ENCODE results near the gene CCNF. TPM values are rescaled to one million over a fixed set of nuclear protein-coding genes. Genes with fewer than 3 reads are reported as not detected.
"Not testable (repeated sequence)": the region's sequence is repeated elsewhere in the genome, so short reads cannot be mapped to it uniquely, and the experiment has no call there.

CCNF gene
- total RNA-seq, 2 donors from 2014 or later = 0.68 to 1.5 TPM

GRCh38 chr16:2428784-2429033 is 538 bp upstream of the CCNF start:
- Histone ChIP-seq H3K27ac (peak overlapping the region; percentile 23 to 65), H3K4me1 (ENCODE audit: control insufficient read depth in 1 of 2, low read depth in 2 of 2) (peaks cover 7 to 16% of the 10 kb centered on the region in 2 donors), H3K9me3 (no peaks in the 10 kb centered on the region), H3K27me3 (replicated peaks; ENCODE audit: insufficient read depth) (no peaks in the 10 kb centered on the region), H3K4me3 (peak overlapping the region; percentile 90), H3K36me3 (no peaks in the 10 kb centered on the region)
- TF ChIP-seq, protein P1, sequence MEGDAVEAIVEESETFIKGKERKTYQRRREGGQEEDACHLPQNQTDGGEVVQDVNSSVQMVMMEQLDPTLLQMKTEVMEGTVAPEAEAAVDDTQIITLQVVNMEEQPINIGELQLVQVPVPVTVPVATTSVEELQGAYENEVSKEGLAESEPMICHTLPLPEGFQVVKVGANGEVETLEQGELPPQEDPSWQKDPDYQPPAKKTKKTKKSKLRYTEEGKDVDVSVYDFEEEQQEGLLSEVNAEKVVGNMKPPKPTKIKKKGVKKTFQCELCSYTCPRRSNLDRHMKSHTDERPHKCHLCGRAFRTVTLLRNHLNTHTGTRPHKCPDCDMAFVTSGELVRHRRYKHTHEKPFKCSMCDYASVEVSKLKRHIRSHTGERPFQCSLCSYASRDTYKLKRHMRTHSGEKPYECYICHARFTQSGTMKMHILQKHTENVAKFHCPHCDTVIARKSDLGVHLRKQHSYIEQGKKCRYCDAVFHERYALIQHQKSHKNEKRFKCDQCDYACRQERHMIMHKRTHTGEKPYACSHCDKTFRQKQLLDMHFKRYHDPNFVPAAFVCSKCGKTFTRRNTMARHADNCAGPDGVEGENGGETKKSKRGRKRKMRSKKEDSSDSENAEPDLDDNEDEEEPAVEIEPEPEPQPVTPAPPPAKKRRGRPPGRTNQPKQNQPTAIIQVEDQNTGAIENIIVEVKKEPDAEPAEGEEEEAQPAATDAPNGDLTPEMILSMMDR (IDR thresholded peaks at IDR 0.05) = no peak
- no peak for DNase-seq (ENCODE audit: low spot score)
- ATAC-seq (ENCODE audit: insufficient number of reproducible peaks, low FRiP score, low read depth) = no peak

- Histone ChIP-seq H3K36me3 (no peaks in the 10 kb centered on the region), H3K4me1 (ENCODE audit: control insufficient read depth in 1 of 2, low read depth in 2 of 2) (peaks cover 7 to 16% of the 10 kb centered on the region in 2 donors), H3K27me3 (replicated peaks; ENCODE audit: insufficient read depth) (no peaks in the 10 kb centered on the region), H3K4me3 (peak overlapping the region; percentile 90), H3K9me3 (no peaks in the 10 kb centered on the region), H3K27ac (no peak overlapping the region)
- TF ChIP-seq, protein P1 (IDR thresholded peaks at IDR 0.05) = no peak
- ATAC-seq (ENCODE audit: insufficient number of reproducible peaks, low FRiP score, low read depth) (no peak), DNase-seq (ENCODE audit: low spot score) (no peak)
These were observed 770 bp downstream of the CCNF start for GRCh38 chr16:2429771-2430663.

- DNase-seq (ENCODE audit: low spot score) = no peak
- Histone ChIP-seq H3K9me3 (no peaks in the 10 kb centered on the region), H3K27me3 (replicated peaks; ENCODE audit: insufficient read depth) (no peaks in the 10 kb centered on the region), H3K4me3 (no peak overlapping the region), H3K4me1 (ENCODE audit: control insufficient read depth in 1 of 2, low read depth in 2 of 2) (peaks cover 7 to 16% of the 10 kb centered on the region in 2 donors), H3K27ac (no peak overlapping the region), H3K36me3 (no peaks in the 10 kb centered on the region)
- ATAC-seq (ENCODE audit: insufficient number of reproducible peaks, low FRiP score, low read depth) = no peak
- TF ChIP-seq, protein P1 (IDR thresholded peaks at IDR 0.05) = no peak
These were observed 3.0 kb downstream of the CCNF start for GRCh38 chr16:2432286-2432685.

DNA sequence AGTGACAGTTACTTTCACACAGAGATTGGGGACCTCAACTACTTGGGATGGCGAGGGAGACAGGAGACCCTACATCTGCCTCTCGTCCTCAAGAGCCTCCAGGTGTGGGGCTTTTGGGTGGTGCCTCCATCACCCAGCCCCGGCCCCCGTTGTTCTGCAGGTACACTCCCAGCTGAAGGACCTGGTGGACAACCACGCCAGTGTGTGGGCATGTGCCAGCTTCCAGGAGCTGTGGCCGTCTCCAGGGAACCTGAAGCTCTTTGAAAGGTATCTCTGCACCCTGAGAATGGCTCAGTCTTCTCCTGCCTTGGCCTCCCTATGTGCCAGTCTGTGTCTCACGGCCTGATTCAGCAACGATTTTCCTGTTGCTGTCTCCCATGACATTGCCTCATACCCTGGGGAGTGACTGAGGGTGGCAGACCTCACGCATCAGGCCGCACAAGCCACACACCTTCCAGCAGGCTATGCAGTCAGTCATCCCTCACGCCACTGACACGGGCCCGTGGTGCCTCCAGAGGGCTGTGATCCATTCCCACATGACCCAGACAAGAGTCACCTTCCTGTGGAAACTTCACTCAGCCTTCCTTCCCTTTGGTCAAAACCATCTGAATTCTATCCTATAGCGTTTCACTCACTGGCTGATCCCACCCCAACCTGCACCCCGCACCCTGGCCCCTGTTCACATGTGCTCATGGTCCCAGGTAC is 3.7 kb downstream of the CCNF start:
- peaks cover 7 to 16% of the 10 kb centered on the region in 2 donors for H3K4me1 ChIP-seq (ENCODE audit: control insufficient read depth in 1 of 2, low read depth in 2 of 2)
- H3K4me3 ChIP-seq = no peak overlapping the region

DNA sequence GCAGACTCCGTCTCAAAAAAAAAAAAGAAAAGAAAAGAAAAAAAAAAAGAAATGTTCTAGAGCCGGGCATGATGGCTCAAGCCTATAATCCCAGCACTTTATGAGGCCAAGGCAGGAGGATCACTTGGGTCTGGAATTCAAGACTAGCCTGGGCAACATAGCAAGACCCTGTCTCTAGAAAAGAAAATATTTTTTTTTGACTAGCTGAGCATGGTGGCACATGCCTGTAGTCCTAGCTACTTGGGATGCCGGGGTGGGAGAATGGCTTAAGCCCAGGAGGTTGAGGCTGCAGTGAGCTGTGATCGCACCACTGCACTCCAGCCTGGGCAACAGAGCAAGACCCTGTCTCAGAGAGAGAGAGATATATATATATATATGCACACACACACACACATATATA is 6.0 kb downstream of the CCNF start:
- not testable (repeated sequence) for H3K9me3 ChIP-seq; H3K36me3 ChIP-seq; H3K27ac ChIP-seq; ATAC-seq (ENCODE audit: insufficient number of reproducible peaks, low FRiP score, low read depth); DNase-seq (ENCODE audit: low spot score); H3K27me3 ChIP-seq (replicated peaks; ENCODE audit: insufficient read depth); H3K4me3 ChIP-seq; H3K4me1 ChIP-seq (ENCODE audit: control insufficient read depth in 1 of 2, low read depth in 2 of 2)

More for the DNA sequence above, 3.7 kb downstream of the CCNF start:
- no peak for DNase-seq (ENCODE audit: low spot score)
- Histone ChIP-seq H3K36me3 (no peaks in the 10 kb centered on the region), H3K27ac (no peak overlapping the region), H3K9me3 (no peaks in the 10 kb centered on the region), H3K27me3 (replicated peaks; ENCODE audit: insufficient read depth) (no peaks in the 10 kb centered on the region)
- TF ChIP-seq, protein P1 (IDR thresholded peaks at IDR 0.05) = no peak
- no peak for ATAC-seq (ENCODE audit: insufficient number of reproducible peaks, low FRiP score, low read depth)
